Measurements from ENCODE around the gene ELF2.
"Not testable (repeated sequence)": the region's sequence is repeated elsewhere in the genome, so short reads cannot be mapped to it uniquely, and the experiment has no call there.

Gene ELF2

GRCh38 chr4:139142087-139142486 lies 34.9 kb downstream of the ELF2 start:
- Mint-ChIP-seq H3K27ac (no peak overlapping the region), H3K9me3 (peaks cover 5% of the 10 kb centered on the region), H3K4me3 (no peak overlapping the region)

DNA sequence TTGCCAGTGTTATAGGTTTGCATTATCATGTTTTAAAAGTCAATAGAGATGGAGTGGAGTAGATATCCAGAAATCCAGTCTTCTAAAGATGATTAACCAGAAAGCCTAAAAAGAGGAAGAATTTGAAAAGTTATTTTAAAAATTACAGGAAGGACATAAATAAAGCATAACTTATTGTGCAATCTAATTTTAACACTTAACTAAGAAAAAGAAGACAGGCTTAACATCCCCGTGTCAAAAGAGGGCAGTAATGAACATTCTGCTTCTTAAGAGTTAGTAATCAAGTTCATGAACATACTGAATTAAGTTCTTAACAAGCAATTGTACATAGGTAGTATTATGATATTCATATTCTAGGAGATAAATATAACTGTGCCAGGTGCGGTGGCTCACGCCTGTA lies 39.3 kb downstream of the ELF2 start:
- H3K27me3 Mint-ChIP-seq = no peaks in the 10 kb centered on the region
- no peaks in the 10 kb centered on the region for H3K36me3 Mint-ChIP-seq (ENCODE audit: low read depth)
- H3K4me3 Mint-ChIP-seq = no peak overlapping the region
- H3K27ac Mint-ChIP-seq = no peak overlapping the region
- H3K9me3 Mint-ChIP-seq = no peaks in the 10 kb centered on the region
- H3K4me1 Mint-ChIP-seq (ENCODE audit: low read depth) = peaks cover 11% of the 10 kb centered on the region

More at GRCh38 chr4:139142087-139142486, 34.9 kb downstream of the ELF2 start:
- Mint-ChIP-seq H3K27me3 (no peaks in the 10 kb centered on the region), H3K36me3 (ENCODE audit: low read depth) (no peaks in the 10 kb centered on the region), H3K4me1 (ENCODE audit: low read depth) (peaks cover 30% of the 10 kb centered on the region)

GRCh38 chr4:139134403-139134802 lies 42.6 kb downstream of the ELF2 start:
- no peaks in the 10 kb centered on the region for H3K9me3 Mint-ChIP-seq

GRCh38 chr4:139131209-139131870 lies 45.7 kb downstream of the ELF2 start:
- H3K27me3 Mint-ChIP-seq = no peaks in the 10 kb centered on the region
- H3K36me3 Mint-ChIP-seq (ENCODE audit: low read depth) = no peaks in the 10 kb centered on the region
- no peak overlapping the region for H3K4me3 Mint-ChIP-seq
- H3K27ac Mint-ChIP-seq = no peak overlapping the region
- no peaks in the 10 kb centered on the region for H3K9me3 Mint-ChIP-seq
- no peaks in the 10 kb centered on the region for H3K4me1 Mint-ChIP-seq (ENCODE audit: low read depth)

More at GRCh38 chr4:139134403-139134802, 42.6 kb downstream of the ELF2 start:
- H3K27ac Mint-ChIP-seq = no peak overlapping the region
- H3K4me3 Mint-ChIP-seq = no peak overlapping the region
- no peaks in the 10 kb centered on the region for H3K27me3 Mint-ChIP-seq
- H3K4me1 Mint-ChIP-seq (ENCODE audit: low read depth) = no peaks in the 10 kb centered on the region
- no peaks in the 10 kb centered on the region for H3K36me3 Mint-ChIP-seq (ENCODE audit: low read depth)

DNA sequence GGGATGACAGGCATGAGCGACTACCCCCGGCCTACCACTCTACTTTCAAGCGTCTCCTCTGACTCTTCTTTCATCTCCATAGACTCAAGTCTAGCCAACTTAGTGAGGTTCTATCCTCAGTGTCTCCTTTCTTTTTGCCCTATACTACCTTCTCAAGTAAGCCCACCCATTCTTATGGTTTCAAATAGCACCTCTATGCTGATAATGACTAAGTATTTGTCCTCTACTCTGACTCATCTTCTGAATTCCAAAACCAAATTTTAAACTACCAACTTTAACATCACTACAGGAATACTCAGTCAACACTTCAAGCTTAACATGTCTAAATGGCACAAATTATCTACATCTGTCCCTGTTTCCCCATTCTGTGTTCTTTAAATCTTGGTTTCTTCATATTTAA lies 47.8 kb downstream of the ELF2 start:
- Mint-ChIP-seq H3K27ac (no peak overlapping the region), H3K4me3 (no peak overlapping the region), H3K36me3 (ENCODE audit: low read depth) (no peaks in the 10 kb centered on the region)

DNA sequence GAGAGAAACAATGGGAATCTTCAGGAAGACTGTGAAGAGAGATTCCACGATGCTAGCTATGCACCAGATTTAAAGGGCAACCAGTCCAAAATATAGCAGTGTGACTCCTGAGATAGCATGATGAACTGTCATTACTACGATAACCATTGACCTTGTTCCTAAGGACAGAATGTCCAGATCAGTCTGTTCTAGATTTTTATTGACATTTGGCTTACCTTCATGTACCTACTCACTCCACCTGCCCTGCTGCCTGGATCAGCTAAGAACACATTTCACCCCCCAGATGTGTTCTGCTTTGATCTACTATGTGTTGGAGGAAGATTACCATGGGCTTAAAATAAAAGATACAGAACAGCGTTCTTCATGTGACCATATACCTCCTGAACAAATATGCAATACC lies 50.1 kb downstream of the ELF2 start:
- no peaks in the 10 kb centered on the region for H3K4me1 Mint-ChIP-seq (ENCODE audit: low read depth)
- H3K4me3 Mint-ChIP-seq = no peak overlapping the region
- H3K9me3 Mint-ChIP-seq = no peaks in the 10 kb centered on the region
- H3K27ac Mint-ChIP-seq = no peak overlapping the region
- H3K36me3 Mint-ChIP-seq (ENCODE audit: low read depth) = no peaks in the 10 kb centered on the region
- H3K27me3 Mint-ChIP-seq = no peaks in the 10 kb centered on the region

More for the DNA sequence above, 47.8 kb downstream of the ELF2 start:
- Mint-ChIP-seq H3K4me1 (ENCODE audit: low read depth) (no peaks in the 10 kb centered on the region), H3K9me3 (no peaks in the 10 kb centered on the region), H3K27me3 (no peaks in the 10 kb centered on the region)

GRCh38 chr4:139123910-139124309 lies 53.1 kb downstream of the ELF2 start:
- Mint-ChIP-seq H3K27me3 (no peaks in the 10 kb centered on the region), H3K36me3 (ENCODE audit: low read depth) (no peaks in the 10 kb centered on the region), H3K9me3 (no peaks in the 10 kb centered on the region), H3K4me3 (no peak overlapping the region), H3K4me1 (ENCODE audit: low read depth) (no peaks in the 10 kb centered on the region), H3K27ac (no peak overlapping the region)

GRCh38 chr4:139118365-139118764 lies 58.7 kb downstream of the ELF2 start:
- Mint-ChIP-seq H3K27ac (no peak overlapping the region), H3K36me3 (ENCODE audit: low read depth) (peaks cover 3% of the 10 kb centered on the region), H3K9me3 (no peaks in the 10 kb centered on the region), H3K4me1 (ENCODE audit: low read depth) (no peaks in the 10 kb centered on the region), H3K27me3 (no peaks in the 10 kb centered on the region), H3K4me3 (no peak overlapping the region)

- H3K27ac Mint-ChIP-seq = no peak overlapping the region
- no peak overlapping the region for H3K4me3 Mint-ChIP-seq
- H3K27me3 Mint-ChIP-seq = no peaks in the 10 kb centered on the region
- H3K4me1 Mint-ChIP-seq (ENCODE audit: low read depth) = no peaks in the 10 kb centered on the region
- no peaks in the 10 kb centered on the region for H3K9me3 Mint-ChIP-seq
- H3K36me3 Mint-ChIP-seq (ENCODE audit: low read depth) = peaks cover 3% of the 10 kb centered on the region
Observed at GRCh38 chr4:139115226-139115625, 61.8 kb downstream of the ELF2 start.

DNA sequence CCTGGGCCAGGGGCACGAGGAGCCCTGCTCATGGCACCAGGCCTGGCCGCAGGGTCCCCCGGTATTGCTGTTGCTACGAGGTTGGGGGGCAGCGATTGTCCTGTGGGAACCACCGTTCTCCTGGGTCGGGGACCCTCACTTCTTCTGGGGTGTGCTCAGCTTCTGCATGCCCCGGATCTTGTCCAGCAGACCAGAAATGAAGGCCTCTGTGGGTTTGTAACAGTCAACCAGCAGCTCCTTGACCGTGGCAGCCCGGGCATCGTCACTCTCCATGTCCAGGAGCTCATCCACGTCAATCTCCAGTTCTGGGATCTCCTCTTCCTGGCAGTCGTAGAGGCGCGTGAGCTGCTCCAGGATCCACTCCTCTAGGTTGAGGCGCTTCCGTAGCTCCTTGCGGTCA lies 62.2 kb downstream of the ELF2 start:
- H3K4me3 Mint-ChIP-seq; H3K36me3 Mint-ChIP-seq (ENCODE audit: low read depth); H3K4me1 Mint-ChIP-seq (ENCODE audit: low read depth); H3K27me3 Mint-ChIP-seq; H3K27ac Mint-ChIP-seq; H3K9me3 Mint-ChIP-seq: not testable (repeated sequence)

DNA sequence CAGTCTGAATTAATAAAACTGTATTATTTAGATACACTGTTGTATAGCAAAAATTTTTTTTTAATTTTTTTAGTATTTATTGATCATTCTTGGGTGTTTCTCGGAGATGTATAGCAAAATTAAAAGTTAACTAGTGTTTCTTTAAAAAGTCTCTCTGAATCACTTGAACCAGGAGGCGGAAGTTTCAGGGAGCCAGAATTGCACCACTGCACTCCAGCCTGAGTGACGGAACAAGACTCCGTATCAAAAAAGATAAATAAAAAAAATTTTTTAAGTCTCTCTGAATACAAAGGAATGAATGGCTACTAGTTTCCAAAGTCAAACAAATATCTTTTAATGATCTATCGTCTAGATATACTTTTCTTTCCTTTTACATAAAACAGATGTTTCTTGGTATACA lies 64.4 kb downstream of the ELF2 start:
- Mint-ChIP-seq H3K4me1 (ENCODE audit: low read depth) (no peaks in the 10 kb centered on the region), H3K27ac (no peak overlapping the region), H3K4me3 (no peak overlapping the region), H3K36me3 (ENCODE audit: low read depth) (peaks cover 3% of the 10 kb centered on the region), H3K27me3 (no peaks in the 10 kb centered on the region), H3K9me3 (no peaks in the 10 kb centered on the region)

- Mint-ChIP-seq H3K4me3 (no peak overlapping the region), H3K4me1 (ENCODE audit: low read depth) (no peaks in the 10 kb centered on the region), H3K27me3 (no peaks in the 10 kb centered on the region), H3K36me3 (ENCODE audit: low read depth) (no peaks in the 10 kb centered on the region), H3K27ac (no peak overlapping the region), H3K9me3 (no peaks in the 10 kb centered on the region)
Observed at GRCh38 chr4:139108567-139109128, 68.4 kb downstream of the ELF2 start.

DNA sequence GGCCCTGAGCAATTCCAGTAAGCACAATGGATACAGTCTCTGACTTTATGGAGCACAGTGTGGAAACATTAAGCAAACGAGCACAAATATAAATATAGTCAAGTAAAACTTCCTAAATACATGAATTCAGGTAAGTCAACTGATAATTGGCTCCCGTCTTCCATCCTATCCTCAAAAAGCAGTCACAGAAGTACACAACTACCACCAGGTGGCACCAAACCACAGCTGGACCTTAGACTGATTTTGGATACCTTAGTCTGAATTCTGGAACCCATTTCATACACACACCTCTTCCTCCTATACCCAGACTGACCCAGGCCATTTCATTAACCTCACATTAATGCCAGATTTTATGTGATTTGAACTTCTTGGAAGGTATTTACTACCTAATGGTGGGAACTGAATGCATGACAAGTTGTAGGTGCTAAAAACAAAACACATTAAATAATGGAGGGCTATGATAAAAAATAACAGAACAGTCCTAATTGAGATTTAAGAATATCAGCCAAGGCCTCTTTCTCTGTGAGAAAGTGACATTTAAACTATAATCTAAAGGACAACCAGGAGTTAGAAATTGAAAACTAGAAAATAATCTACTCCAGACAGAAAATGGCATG lies 77.5 kb downstream of the ELF2 start:
- Mint-ChIP-seq H3K27ac (no peak overlapping the region), H3K27me3 (no peaks in the 10 kb centered on the region), H3K4me3 (no peak overlapping the region), H3K9me3 (no peaks in the 10 kb centered on the region), H3K4me1 (ENCODE audit: low read depth) (no peaks in the 10 kb centered on the region), H3K36me3 (ENCODE audit: low read depth) (no peaks in the 10 kb centered on the region)

DNA sequence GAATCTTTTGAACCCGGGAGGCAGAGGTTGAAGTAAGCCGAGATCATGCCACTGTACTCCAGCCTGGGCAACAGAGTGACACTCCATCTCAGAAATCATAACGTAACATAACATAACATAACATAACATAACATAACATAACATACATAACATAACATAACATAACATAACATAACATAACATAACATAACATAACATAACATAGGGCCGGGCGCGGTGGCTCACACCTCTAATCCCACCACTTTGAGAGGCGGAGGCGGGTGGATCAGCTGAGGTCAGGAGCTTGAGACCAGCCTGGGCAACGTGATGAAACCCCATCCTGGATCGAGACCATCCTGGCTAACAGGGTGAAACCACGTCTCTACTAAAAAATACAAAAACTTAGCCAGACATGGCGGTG lies 84.7 kb downstream of the ELF2 start:
- Mint-ChIP-seq H3K36me3 (ENCODE audit: low read depth) (no peaks in the 10 kb centered on the region), H3K4me3 (no peak overlapping the region), H3K9me3 (no peaks in the 10 kb centered on the region), H3K4me1 (ENCODE audit: low read depth) (no peaks in the 10 kb centered on the region), H3K27ac (no peak overlapping the region), H3K27me3 (no peaks in the 10 kb centered on the region)

GRCh38 chr4:139085141-139085540 lies 91.9 kb downstream of the ELF2 start:
- Mint-ChIP-seq H3K4me3 (peak overlapping the region; percentile 99), H3K27me3 (no peaks in the 10 kb centered on the region), H3K4me1 (ENCODE audit: low read depth) (peaks cover 33% of the 10 kb centered on the region), H3K9me3 (no peaks in the 10 kb centered on the region), H3K27ac (peak overlapping the region; percentile 85), H3K36me3 (ENCODE audit: low read depth) (peaks cover 5% of the 10 kb centered on the region)

DNA sequence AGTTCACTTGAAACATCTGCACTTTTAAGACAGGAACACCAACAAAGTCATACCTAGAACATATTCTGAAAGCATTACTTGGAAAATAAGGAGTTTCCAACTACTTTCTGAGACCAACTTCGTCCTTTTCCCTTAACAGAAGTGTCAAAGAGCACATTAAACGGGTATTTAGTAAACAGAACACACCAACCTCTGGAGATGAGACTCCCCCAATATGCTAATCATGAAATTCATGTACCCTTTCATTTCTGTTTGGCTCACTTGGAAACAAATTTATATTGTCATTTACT lies 92.3 kb downstream of the ELF2 start:
- H3K27me3 Mint-ChIP-seq = no peaks in the 10 kb centered on the region
- H3K4me1 Mint-ChIP-seq (ENCODE audit: low read depth) = peaks cover 37% of the 10 kb centered on the region
- H3K27ac Mint-ChIP-seq = peak overlapping the region; percentile 85
- H3K9me3 Mint-ChIP-seq = no peaks in the 10 kb centered on the region
- peaks cover 8% of the 10 kb centered on the region for H3K36me3 Mint-ChIP-seq (ENCODE audit: low read depth)
- H3K4me3 Mint-ChIP-seq = peak overlapping the region; percentile 99

Measured in stimulated activated naive CD8-positive, alpha-beta T cell treated with anti-CD3 and anti-CD28 coated beads, Interleukin-15, Interleukin-2, amounts not matched to agents 100 ng/mL and 50 ng/mL, for 24 hours (primary cell).